Measurements from ENCODE around the gene TRIO. TPM values are rescaled to one million over a fixed set of nuclear protein-coding genes. Genes with fewer than 3 reads are reported as not detected.

Gene TRIO
- total and polyA plus RNA-seq, 10 of the 15 experiments (the other 5 are each of a cell fraction or from before 2014, with no cell fraction given): 5.1 to 96.4 (median 44.6) TPM

DNA sequence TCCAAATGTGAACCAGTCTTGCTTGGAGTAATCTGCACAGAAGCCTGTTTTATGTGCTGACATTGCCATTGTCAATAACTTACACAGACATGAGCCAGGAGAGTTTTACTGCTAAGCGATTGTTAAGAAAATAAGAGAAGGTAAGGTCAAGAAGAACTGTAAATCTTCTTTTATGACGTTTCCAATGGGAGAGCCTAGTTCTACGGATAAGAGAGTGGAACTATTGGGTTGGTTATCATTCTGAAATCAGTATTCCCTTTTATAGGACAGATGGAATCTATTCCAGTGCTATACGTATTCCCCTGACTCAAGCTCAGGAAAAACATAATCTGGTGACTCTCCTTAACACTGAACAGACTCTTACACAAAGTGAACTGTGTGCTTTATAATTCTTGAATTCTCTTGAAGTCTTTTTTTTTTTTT lies 300.5 kb downstream of the TRIO start (continued):
- TF ChIP-seq, protein P1, sequence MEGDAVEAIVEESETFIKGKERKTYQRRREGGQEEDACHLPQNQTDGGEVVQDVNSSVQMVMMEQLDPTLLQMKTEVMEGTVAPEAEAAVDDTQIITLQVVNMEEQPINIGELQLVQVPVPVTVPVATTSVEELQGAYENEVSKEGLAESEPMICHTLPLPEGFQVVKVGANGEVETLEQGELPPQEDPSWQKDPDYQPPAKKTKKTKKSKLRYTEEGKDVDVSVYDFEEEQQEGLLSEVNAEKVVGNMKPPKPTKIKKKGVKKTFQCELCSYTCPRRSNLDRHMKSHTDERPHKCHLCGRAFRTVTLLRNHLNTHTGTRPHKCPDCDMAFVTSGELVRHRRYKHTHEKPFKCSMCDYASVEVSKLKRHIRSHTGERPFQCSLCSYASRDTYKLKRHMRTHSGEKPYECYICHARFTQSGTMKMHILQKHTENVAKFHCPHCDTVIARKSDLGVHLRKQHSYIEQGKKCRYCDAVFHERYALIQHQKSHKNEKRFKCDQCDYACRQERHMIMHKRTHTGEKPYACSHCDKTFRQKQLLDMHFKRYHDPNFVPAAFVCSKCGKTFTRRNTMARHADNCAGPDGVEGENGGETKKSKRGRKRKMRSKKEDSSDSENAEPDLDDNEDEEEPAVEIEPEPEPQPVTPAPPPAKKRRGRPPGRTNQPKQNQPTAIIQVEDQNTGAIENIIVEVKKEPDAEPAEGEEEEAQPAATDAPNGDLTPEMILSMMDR (IDR thresholded peaks at IDR 0.05 in 2 of 3, conservative IDR thresholded peaks at IDR 0.05 in 1 of 3; ENCODE audit: control insufficient read depth in 2 of 3, extremely low read depth in 1 of 3, insufficient read depth in 1 of 3, low read depth in 3 of 3, low read length in 3 of 3): no peak
- TF ChIP-seq EED (IDR thresholded peaks at IDR 0.05; ENCODE audit: low read depth) (no peak), HDAC2 (IDR thresholded peaks at IDR 0.05) (no peak), BMI1 (IDR thresholded peaks at IDR 0.05; ENCODE audit: borderline replicate concordance) (no peak)
- TF ChIP-seq, protein P2, sequence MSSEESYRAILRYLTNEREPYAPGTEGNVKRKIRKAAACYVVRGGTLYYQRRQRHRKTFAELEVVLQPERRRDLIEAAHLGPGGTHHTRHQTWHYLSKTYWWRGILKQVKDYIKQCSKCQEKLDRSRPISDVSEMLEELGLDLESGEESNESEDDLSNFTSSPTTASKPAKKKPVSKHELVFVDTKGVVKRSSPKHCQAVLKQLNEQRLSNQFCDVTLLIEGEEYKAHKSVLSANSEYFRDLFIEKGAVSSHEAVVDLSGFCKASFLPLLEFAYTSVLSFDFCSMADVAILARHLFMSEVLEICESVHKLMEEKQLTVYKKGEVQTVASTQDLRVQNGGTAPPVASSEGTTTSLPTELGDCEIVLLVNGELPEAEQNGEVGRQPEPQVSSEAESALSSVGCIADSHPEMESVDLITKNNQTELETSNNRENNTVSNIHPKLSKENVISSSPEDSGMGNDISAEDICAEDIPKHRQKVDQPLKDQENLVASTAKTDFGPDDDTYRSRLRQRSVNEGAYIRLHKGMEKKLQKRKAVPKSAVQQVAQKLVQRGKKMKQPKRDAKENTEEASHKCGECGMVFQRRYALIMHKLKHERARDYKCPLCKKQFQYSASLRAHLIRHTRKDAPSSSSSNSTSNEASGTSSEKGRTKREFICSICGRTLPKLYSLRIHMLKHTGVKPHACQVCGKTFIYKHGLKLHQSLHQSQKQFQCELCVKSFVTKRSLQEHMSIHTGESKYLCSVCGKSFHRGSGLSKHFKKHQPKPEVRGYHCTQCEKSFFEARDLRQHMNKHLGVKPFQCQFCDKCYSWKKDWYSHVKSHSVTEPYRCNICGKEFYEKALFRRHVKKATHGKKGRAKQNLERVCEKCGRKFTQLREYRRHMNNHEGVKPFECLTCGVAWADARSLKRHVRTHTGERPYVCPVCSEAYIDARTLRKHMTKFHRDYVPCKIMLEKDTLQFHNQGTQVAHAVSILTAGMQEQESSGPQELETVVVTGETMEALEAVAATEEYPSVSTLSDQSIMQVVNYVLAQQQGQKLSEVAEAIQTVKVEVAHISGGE (CRISPR knock-in tag; IDR thresholded peaks at IDR 0.05): no peak

DNA sequence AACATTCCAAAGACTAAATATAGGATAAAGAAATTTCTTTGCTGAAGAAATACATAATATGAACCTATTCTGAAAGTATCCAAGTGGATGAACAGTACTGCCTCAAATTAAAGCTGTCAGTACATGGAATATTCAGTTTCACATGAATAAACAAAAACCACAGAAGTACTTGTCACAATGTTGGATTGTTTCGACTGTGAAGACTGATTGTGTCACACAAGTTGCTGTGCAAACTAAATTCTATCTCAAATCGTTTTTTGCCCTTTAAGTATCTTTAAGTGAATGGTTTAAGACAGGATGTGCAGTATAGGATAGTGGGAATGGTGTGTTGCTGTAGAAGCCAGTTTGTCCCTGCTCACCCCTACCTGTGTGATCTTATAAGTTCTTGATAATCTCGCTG lies 301.0 kb downstream of the TRIO start:
- Histone ChIP-seq H3K36me3 (ENCODE audit: control insufficient read depth in 2 of 2, insufficient read depth in 2 of 2, low read length in 1 of 2) (peaks cover 6 to 11% of the 10 kb centered on the region in 2 experiments), H3K27me3 (replicated peaks in 1 of 2; ENCODE audit: control insufficient read depth in 2 of 2, insufficient read depth in 2 of 2, low read length in 1 of 2) (no peaks in the 10 kb centered on the region), H3K9ac (ENCODE audit: control insufficient read depth, insufficient read depth, low read length) (no peak overlapping the region), H3K9me3 (replicated peaks; ENCODE audit: control insufficient read depth, insufficient read depth, low read length) (no peaks in the 10 kb centered on the region), H4K20me1 (ENCODE audit: control insufficient read depth, insufficient read depth) (no peaks in the 10 kb centered on the region), H3K27ac (ENCODE audit: control insufficient read depth, insufficient read depth) (no peak overlapping the region), H3K4me1 (ENCODE audit: control insufficient read depth, insufficient read depth, low read length) (peaks cover 16% of the 10 kb centered on the region), H3K4me2 (ENCODE audit: control insufficient read depth, insufficient read depth) (no peak overlapping the region), H2AFZ (ENCODE audit: control insufficient read depth, low read depth, low read length) (no peak overlapping the region), H3K79me2 (ENCODE audit: control insufficient read depth, insufficient read depth, low read length) (peaks cover 1% of the 10 kb centered on the region; the same call in 1 of the 2 replicates), H3K4me3 (no peak overlapping the region)
- in situ Hi-C loops (cut with MboI) (no loop called here), intact Hi-C loops (cut with micrococcal nuclease; ENCODE audit: unreplicated experiment) (no loop called here)
- ChIA-PET CTCF (no interaction called here), SMC1A (ENCODE audit: uncharacterized antibody, unreplicated experiment) (no interaction called here), POLR2A (no interaction called here), RAD21 (ENCODE audit: unreplicated experiment) (interaction anchor here (0.5 kb wide), 1 partner anchor 338 kb away, joined by 4 read pairs; no protein-coding TSS in a partner anchor)
- DNase-seq (ENCODE audit: low read depth, low spot score) (no peak), ATAC-seq (no peak), FAIRE-seq (no peak)
- WGBS (ENCODE audit: insufficient coverage, insufficient replicate concordance, low lambda C conversion rate, missing lambda C conversion rate): 67% methylated on average over 3 of the region's 3 CpGs
- BruUV-seq (replicated peaks): no TSS peak
- TF ChIP-seq ESRRA (IDR thresholded peaks at IDR 0.05; ENCODE audit: low read length) (no peak), STAT3 (IDR thresholded peaks at IDR 0.05; ENCODE audit: low read depth, low read length) (no peak), SIX5 (IDR thresholded peaks at IDR 0.05; ENCODE audit: low read depth, low read length, severe bottlenecking) (no peak), BMI1 (IDR thresholded peaks at IDR 0.05; ENCODE audit: borderline replicate concordance) (no peak), CBX5 (IDR thresholded peaks at IDR 0.05; ENCODE audit: low read depth) (no peak), ZNF622 (IDR thresholded peaks at IDR 0.05) (no peak), HDAC6 (IDR thresholded peaks at IDR 0.05; ENCODE audit: unreplicated experiment) (no peak), SUZ12 (IDR thresholded peaks at IDR 0.05; ENCODE audit: unreplicated experiment) (no peak)
- TF ChIP-seq, protein P3, sequence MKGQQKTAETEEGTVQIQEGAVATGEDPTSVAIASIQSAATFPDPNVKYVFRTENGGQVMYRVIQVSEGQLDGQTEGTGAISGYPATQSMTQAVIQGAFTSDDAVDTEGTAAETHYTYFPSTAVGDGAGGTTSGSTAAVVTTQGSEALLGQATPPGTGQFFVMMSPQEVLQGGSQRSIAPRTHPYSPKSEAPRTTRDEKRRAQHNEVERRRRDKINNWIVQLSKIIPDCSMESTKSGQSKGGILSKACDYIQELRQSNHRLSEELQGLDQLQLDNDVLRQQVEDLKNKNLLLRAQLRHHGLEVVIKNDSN (IDR thresholded peaks at IDR 0.05; ENCODE audit: borderline replicate concordance, extremely low read length, insufficient read depth, low read depth, low read length): no peak
- TF ChIP-seq, protein P2 (CRISPR knock-in tag; IDR thresholded peaks at IDR 0.05): no peak
